Uterus (tissue), 2 donors: ENCODE results near the gene LBHD2.

Experiments
- POLR2A ChIP-seq, 2 donors: fragments of 450-650 bp; IDR thresholded peaks; one replicate each; pipeline ENCODE4 v1.6.1; 2016; ENCODE audit warnings: antibody characterized with exemption in 2 of 2, mild to moderate bottlenecking in 1 of 2, moderate library complexity in 1 of 2
- TF ChIP-seq, protein P1 (sequence below), 4 experiments: fragments of 200-600 bp in 2 of 4; fragments of 450-650 bp in 2 of 4; sonication (generic) in 2 of 4; IDR thresholded peaks; one replicate each; pipeline ENCODE4 v1.5.1; 2016 to 2019; ENCODE audit warnings: antibody characterized with exemption in 4 of 4, mild to moderate bottlenecking in 2 of 4, moderate library complexity in 1 of 4

GRCh38 chr14:103112400-103113243 is 28.6 kb downstream of the LBHD2 start:
- TF ChIP-seq, protein P1, sequence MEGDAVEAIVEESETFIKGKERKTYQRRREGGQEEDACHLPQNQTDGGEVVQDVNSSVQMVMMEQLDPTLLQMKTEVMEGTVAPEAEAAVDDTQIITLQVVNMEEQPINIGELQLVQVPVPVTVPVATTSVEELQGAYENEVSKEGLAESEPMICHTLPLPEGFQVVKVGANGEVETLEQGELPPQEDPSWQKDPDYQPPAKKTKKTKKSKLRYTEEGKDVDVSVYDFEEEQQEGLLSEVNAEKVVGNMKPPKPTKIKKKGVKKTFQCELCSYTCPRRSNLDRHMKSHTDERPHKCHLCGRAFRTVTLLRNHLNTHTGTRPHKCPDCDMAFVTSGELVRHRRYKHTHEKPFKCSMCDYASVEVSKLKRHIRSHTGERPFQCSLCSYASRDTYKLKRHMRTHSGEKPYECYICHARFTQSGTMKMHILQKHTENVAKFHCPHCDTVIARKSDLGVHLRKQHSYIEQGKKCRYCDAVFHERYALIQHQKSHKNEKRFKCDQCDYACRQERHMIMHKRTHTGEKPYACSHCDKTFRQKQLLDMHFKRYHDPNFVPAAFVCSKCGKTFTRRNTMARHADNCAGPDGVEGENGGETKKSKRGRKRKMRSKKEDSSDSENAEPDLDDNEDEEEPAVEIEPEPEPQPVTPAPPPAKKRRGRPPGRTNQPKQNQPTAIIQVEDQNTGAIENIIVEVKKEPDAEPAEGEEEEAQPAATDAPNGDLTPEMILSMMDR (IDR thresholded peaks at IDR 0.05), result no peak
- TF ChIP-seq POLR2A (IDR thresholded peaks at IDR 0.05), result no peak
